HCT116 (cell line): ENCODE data around the gene XPNPEP1. TPM values are rescaled to one million over a fixed set of nuclear protein-coding genes. Genes with fewer than 3 reads are reported as not detected.

Experiments used
- ATAC-seq: fragments of 200-7000 bp; cut with Tn5 transposase; 2 replicates; pipeline ENCODE4 v1.9.1; 2020; ENCODE audit warnings: mild to moderate bottlenecking, moderate library complexity
- BruUV-seq: library from RNA; stranded (reverse); fragments of 400-500 nt; replicated peaks from 2 replicates; lab custom pipeline; 2021; lab: Mats Ljungman, UMichigan
- CTCF ChIA-PET: fragments of 300-600 bp; sonication (Branson Sonifier 250); formaldehyde crosslinking; loops from one replicate; lab custom pipeline; 2021; ENCODE audit warnings: antibody characterized with exemption; lab: Charles Lee
- POLR2A ChIA-PET: fragments of 300-600, 350-600 bp; sonication (Branson Sonifier 250); formaldehyde crosslinking; loops from one replicate; lab custom pipeline; 2021; ENCODE audit warnings: antibody characterized with exemption; lab: Charles Lee
- RAD21 ChIA-PET, 2 experiments: fragments of 300-600 bp; sonication (Branson Sonifier 250); formaldehyde crosslinking; loops; one replicate each; lab custom pipeline; 2023; ENCODE audit warnings: low total read pairs in 2 of 2; ENCODE audit not compliant: uncharacterized antibody in 2 of 2, unreplicated experiment in 2 of 2, low non-redundant PET in 1 of 2; lab: Charles Lee
- DNase-seq: peaks from one replicate; pipeline ENCODE4 v3.0.0-alpha.2; 2010; ENCODE audit warnings: low read depth, low spot score
- H2AFZ ChIP-seq: fragments of 200-600 bp; shearing (Covaris generic), sonication (generic); 2 replicates; pipeline ENCODE4 v1.6.1; 2017; ENCODE audit warnings: low read depth, mixed run types, mixed read lengths, antibody characterized with exemption, low read length; ENCODE audit not compliant: poor library complexity, severe bottlenecking
- H3K27ac ChIP-seq: 2 replicates; pipeline ENCODE4 v1.5.1; 2012; ENCODE audit warnings: low read depth, low read length
- H3K27me3 ChIP-seq: fragments of 200-600 bp; sonication (generic); 2 replicates; pipeline ENCODE4 v1.6.1; 2016; ENCODE audit warnings: mixed run types, low read length, mixed read lengths; ENCODE audit not compliant: insufficient read depth
- H3K36me3 ChIP-seq, 2 experiments: fragments of 200-500 bp in 1 of 2; fragments of 200-600 bp in 1 of 2; sonication (Bioruptor generic) in 1 of 2; sonication (generic) in 1 of 2; 2 replicates each; pipeline versions ENCODE4 v1.5.1 to v1.6.1; 2014 to 2016; ENCODE audit warnings: low read length in 2 of 2, inconsistent platforms in 1 of 2, mixed read lengths in 1 of 2, mixed run types in 1 of 2; ENCODE audit not compliant: insufficient read depth in 2 of 2, control insufficient read depth in 1 of 2
- H3K4me1 ChIP-seq, 2 experiments: fragments of 200-600 bp in 1 of 2; sonication (generic) in 1 of 2; 2 replicates each; pipeline versions ENCODE4 v1.5.1 to v1.6.1; 2012 to 2017; ENCODE audit warnings: low read length in 2 of 2, inconsistent platforms in 1 of 2, mild to moderate bottlenecking in 1 of 2, mixed read lengths in 1 of 2, mixed run types in 1 of 2, moderate library complexity in 1 of 2; ENCODE audit not compliant: insufficient read depth in 2 of 2, control insufficient read depth in 1 of 2
- H3K4me2 ChIP-seq: fragments of 200-600 bp; sonication (generic); 2 replicates; pipeline ENCODE4 v1.6.1; 2017; ENCODE audit warnings: mixed run types, low read length, mixed read lengths
- H3K4me3 ChIP-seq, 2 experiments: fragments of 200-600 bp in 1 of 2; sonication (generic) in 1 of 2; replicated peaks in 1 of 2; 2 replicates each; pipeline ENCODE4 v1.5.1; 2011 to 2016; ENCODE audit warnings: low read length in 2 of 2, control low read depth in 1 of 2, low read depth in 1 of 2, mild to moderate bottlenecking in 1 of 2, mixed read lengths in 1 of 2, mixed run types in 1 of 2
- H3K79me2 ChIP-seq: fragments of 200-600 bp; sonication (generic); 2 replicates; pipeline ENCODE4 v1.6.1; 2017; ENCODE audit warnings: mild to moderate bottlenecking, mixed run types, low read length, moderate library complexity, mixed read lengths; ENCODE audit not compliant: insufficient read depth
- H3K9ac ChIP-seq: fragments of 200-600 bp; sonication (generic); 2 replicates; pipeline ENCODE4 v1.6.1; 2016; ENCODE audit warnings: low read length, mixed read lengths
- H3K9me2 ChIP-seq: fragments of 200-600 bp; sonication (generic), shearing (Covaris generic); 2 replicates; pipeline ENCODE4 v1.6.1; 2017; ENCODE audit warnings: mixed run types, mild to moderate bottlenecking, moderate library complexity; ENCODE audit not compliant: insufficient read depth
- H3K9me3 ChIP-seq, 2 experiments: fragments of 200-500 bp in 1 of 2; fragments of 200-600 bp in 1 of 2; sonication (Bioruptor generic) in 1 of 2; sonication (generic) in 1 of 2; 2 replicates each; pipeline ENCODE4 v1.6.1; 2014 to 2017; ENCODE audit warnings: low read length in 2 of 2, mixed read lengths in 2 of 2, inconsistent platforms in 1 of 2, low read depth in 1 of 2, mild to moderate bottlenecking in 1 of 2, mixed run types in 1 of 2, moderate library complexity in 1 of 2; ENCODE audit not compliant: control insufficient read depth in 1 of 2, insufficient read depth in 1 of 2
- H4K20me1 ChIP-seq: fragments of 200-600 bp; sonication (generic), shearing (Covaris generic); 2 replicates; pipeline ENCODE4 v1.6.1; 2017; ENCODE audit warnings: mixed run types, mild to moderate bottlenecking, moderate library complexity; ENCODE audit not compliant: insufficient read depth
- ATF3 ChIP-seq: IDR thresholded peaks from 2 replicates; pipeline ENCODE4 v1.6.1; 2012
- CBX3 ChIP-seq: IDR thresholded peaks from 2 replicates; pipeline ENCODE4 v1.6.1; 2012; ENCODE audit warnings: low read depth
- CEBPB ChIP-seq: IDR thresholded peaks from 2 replicates; pipeline ENCODE4 v1.6.1; 2012; ENCODE audit warnings: low read depth
- CTCF ChIP-seq, 3 experiments: fragments of 200-600 bp in 1 of 3; sonication (generic) in 1 of 3; IDR thresholded peaks in 2 of 3; conservative IDR thresholded peaks in 1 of 3; 2 replicates each; pipeline ENCODE4 v1.5.1; 2012 to 2017; ENCODE audit warnings: low read depth in 2 of 3, low read length in 2 of 3, antibody characterized with exemption in 1 of 3, borderline replicate concordance in 1 of 3, control low read depth in 1 of 3, mild to moderate bottlenecking in 1 of 3, mixed read lengths in 1 of 3, mixed run types in 1 of 3, moderate library complexity in 1 of 3; ENCODE audit not compliant: insufficient read depth in 1 of 3
- EGR1 ChIP-seq: IDR thresholded peaks from 2 replicates; pipeline ENCODE4 v1.6.1; 2012; ENCODE audit warnings: low read depth
- EZH2 ChIP-seq: fragments of 200-600 bp; sonication (generic); IDR thresholded peaks from 2 replicates; pipeline ENCODE4 v1.6.1; 2017; ENCODE audit warnings: antibody characterized with exemption, mixed run types
- EZH2phosphoT487 ChIP-seq: fragments of 200-600 bp; IDR thresholded peaks from 2 replicates; pipeline ENCODE4 v1.6.1; 2018; ENCODE audit warnings: antibody characterized with exemption, borderline replicate concordance
- FOSL1 ChIP-seq: IDR thresholded peaks from 2 replicates; pipeline ENCODE4 v1.6.1; 2012; ENCODE audit warnings: low read depth
- MAX ChIP-seq: IDR thresholded peaks from 2 replicates; pipeline ENCODE4 v1.6.1; 2012
- POLR2A ChIP-seq: IDR thresholded peaks from 2 replicates; pipeline ENCODE4 v1.7.0; 2011; ENCODE audit warnings: borderline replicate concordance; ENCODE audit not compliant: insufficient read depth, insufficient read length; ENCODE audit errors: extremely low read depth
- POLR2AphosphoS5 ChIP-seq: IDR thresholded peaks from 2 replicates; pipeline ENCODE4 v1.6.1; 2011; ENCODE audit warnings: mild to moderate bottlenecking, low read depth, low read length, moderate library complexity
- RAD21 ChIP-seq: IDR thresholded peaks from 2 replicates; pipeline ENCODE4 v1.6.1; 2012; ENCODE audit warnings: low read depth, mild to moderate bottlenecking
- SIN3A ChIP-seq: IDR thresholded peaks from 2 replicates; pipeline ENCODE4 v1.6.1; 2012; ENCODE audit warnings: low read depth
- SRF ChIP-seq: IDR thresholded peaks from 2 replicates; pipeline ENCODE4 v1.6.1; 2012; ENCODE audit warnings: low read depth
- YY1 ChIP-seq: IDR thresholded peaks from 2 replicates; pipeline ENCODE4 v1.6.1; 2011; ENCODE audit warnings: low read length, low read depth, moderate library complexity, mild to moderate bottlenecking; ENCODE audit not compliant: insufficient replicate concordance; ENCODE audit errors: extremely low read depth
- ZFX ChIP-seq: fragments of 450-650 bp; IDR thresholded peaks from 2 replicates; pipeline ENCODE4 v1.6.1; 2017
- ZNF274 ChIP-seq: fragments of 200-500 bp; sonication (Bioruptor generic); IDR thresholded peaks from 2 replicates; pipeline ENCODE4 v1.6.1; 2014; ENCODE audit warnings: mild to moderate bottlenecking, low read depth, low read length, inconsistent platforms
- intact Hi-C: fragments of 100-400 bp; cut with micrococcal nuclease; formaldehyde crosslinking; loops from 2 replicates; pipeline ENCODE4 v1.10.0; 2022
- total RNA-seq: library from RNA; stranded (reverse); gene quantifications from one replicate; pipeline ENCODE4 v1.2.1, GENCODE V29; 2021; ENCODE audit not compliant: unreplicated experiment

Gene XPNPEP1
- total RNA-seq, 1 experiment from 2014 or later = 87.3 TPM

- Histone ChIP-seq H3K9me3 (no peaks in the 10 kb centered on the region), H3K4me1 (peaks cover 10 to 12% of the 10 kb centered on the region in 2 experiments; a peak in 3 of 4 replicates), H3K27ac (no peak overlapping the region), H4K20me1 (no peaks in the 10 kb centered on the region), H2AFZ (peak overlapping the region; percentile 24), H3K9me2 (no peaks in the 10 kb centered on the region)
- BruUV-seq = no TSS peak
- 0 out of 2 replicates have a peak, but pooled peaks have one; percentile 5 for ATAC-seq
- TF ChIP-seq EZH2 (no peak), CBX3 (no peak), EZH2phosphoT487 (no peak), SRF (no peak), POLR2AphosphoS5 (no peak), MAX (no peak), ZFX (no peak), CEBPB (no peak), POLR2A (no peak)
- TF ChIP-seq, all 23 proteins: peak for 0
- Histone ChIP-seq H3K27me3 (no peaks in the 10 kb centered on the region), H3K4me2 (no peak overlapping the region), H3K4me3 (no peak overlapping the region), H3K36me3 (no peaks in the 10 kb centered on the region), H3K9ac (no peak overlapping the region), H3K79me2 (no peaks in the 10 kb centered on the region)
- CTCF ChIA-PET = interaction anchor here (1.2 to 1.4 kb wide), 2 partner anchors 49 to 59 kb away, joined by 3 to 4 read pairs; no protein-coding TSS in a partner anchor
- intact Hi-C loops = no loop called here
- POLR2A ChIA-PET = no interaction called here
- RAD21 ChIA-PET = no interaction called here
- DNase-seq = no peak
Observed at GRCh38 chr10:109957092-109957797, 33.9 kb upstream of the XPNPEP1 start.

- DNase-seq (peak; percentile 60), ATAC-seq (peak; percentile 98)
- H3K79me2 ChIP-seq = no peaks in the 10 kb centered on the region
- no peak overlapping the region for H3K4me2 ChIP-seq
- no peaks in the 10 kb centered on the region for H3K9me3 ChIP-seq
- H3K27ac ChIP-seq = no peak overlapping the region
- no peaks in the 10 kb centered on the region for H3K27me3 ChIP-seq
- peak overlapping the region; percentile 24 for H2AFZ ChIP-seq
- no peaks in the 10 kb centered on the region for H3K9me2 ChIP-seq
- BruUV-seq = no TSS peak
- no peak overlapping the region for H3K9ac ChIP-seq
- intact Hi-C loops = no loop called here
- no peaks in the 10 kb centered on the region for H4K20me1 ChIP-seq
- CTCF ChIA-PET = interaction anchor here (0.7 to 1.4 kb wide), 3 partner anchors 49 to 72 kb away, joined by 3 to 4 read pairs (median 3); no protein-coding TSS in a partner anchor
- no peaks in the 10 kb centered on the region for H3K36me3 ChIP-seq
- H3K4me1 ChIP-seq = peaks cover 5% of the 10 kb centered on the region in 2 experiments; a peak in 3 of 4 replicates
- TF ChIP-seq EGR1 = 0 out of 2 replicates have a peak, but pooled peaks have one; percentile 22
- no peak for TF ChIP-seq SIN3A
- TF ChIP-seq FOSL1 = peak; percentile 18; the same call in 1 of the 2 replicates
- peak; percentile 82 for TF ChIP-seq YY1
- TF ChIP-seq ZFX = no peak
- TF ChIP-seq ZNF274 = no peak
- TF ChIP-seq POLR2AphosphoS5 = no peak
- no peak for TF ChIP-seq EZH2phosphoT487
- TF ChIP-seq RAD21 = peak; percentile 56
- TF ChIP-seq CTCF (IDR thresholded peaks at IDR 0.05 in 2 of 3, conservative IDR thresholded peaks at IDR 0.05 in 1 of 3; ENCODE audit: borderline replicate concordance in 1 of 3, insufficient read depth in 1 of 3, low read depth in 2 of 3, low read length in 2 of 3) = peak; percentile 59 to 97 (median 89); a peak in 5 of 6 replicates
- no peak for TF ChIP-seq MAX
- TF ChIP-seq ATF3 = no peak
- H3K4me3 ChIP-seq = no peak overlapping the region
- POLR2A ChIA-PET = no interaction called here
- RAD21 ChIA-PET = no interaction called here
Observed at GRCh38 chr10:109956454-109957091, 33.3 kb upstream of the XPNPEP1 start.
